GM12865 (cell line): ENCODE data around the gene LIG3.
"Not testable (repeated sequence)": the region's sequence is repeated elsewhere in the genome, so short reads cannot be mapped to it uniquely, and the experiment has no call there.

Experiments used
- DNase-seq: peaks from one replicate; pipeline ENCODE4 v3.0.0; 2010; ENCODE audit warnings: low read depth
- H3K4me3 ChIP-seq: 2 replicates; pipeline ENCODE4 v1.5.1; 2011; ENCODE audit warnings: mild to moderate bottlenecking, low read depth, low read length, control low read depth
- CTCF ChIP-seq: IDR thresholded peaks from 2 replicates; pipeline ENCODE4 v1.5.1; 2011; ENCODE audit warnings: low read length, control low read depth, low read depth, inconsistent platforms; ENCODE audit not compliant: insufficient read depth; ENCODE audit errors: missing control alignments

Gene LIG3

GRCh38 chr17:34999456-34999855 lies 19.1 kb downstream of the LIG3 start:
- no peak for DNase-seq
- no peak overlapping the region for H3K4me3 ChIP-seq
- no peak for TF ChIP-seq CTCF

GRCh38 chr17:35000965-35001364 lies 20.7 kb downstream of the LIG3 start:
- DNase-seq, H3K4me3 ChIP-seq: not testable (repeated sequence)

GRCh38 chr17:35001549-35001948 lies 21.2 kb downstream of the LIG3 start:
- DNase-seq: no peak
- no peak overlapping the region for H3K4me3 ChIP-seq
- no peak for TF ChIP-seq CTCF

GRCh38 chr17:35002876-35003551 lies 22.7 kb downstream of the LIG3 start:
- DNase-seq: no peak
- H3K4me3 ChIP-seq: no peak overlapping the region
- TF ChIP-seq CTCF: no peak

GRCh38 chr17:35003778-35004177 lies 23.5 kb downstream of the LIG3 start:
- DNase-seq: no peak
- TF ChIP-seq CTCF: no peak
- H3K4me3 ChIP-seq: no peak overlapping the region

- no peak overlapping the region for H3K4me3 ChIP-seq
- TF ChIP-seq CTCF: no peak
- DNase-seq: no peak
Measured at GRCh38 chr17:35006345-35006744, 26.0 kb downstream of the LIG3 start.

- no peak for TF ChIP-seq CTCF
- no peak overlapping the region for H3K4me3 ChIP-seq
- no peak for DNase-seq
Measured at GRCh38 chr17:35006961-35007360, 26.6 kb downstream of the LIG3 start.
